Activated CD4-positive, CD25-positive, alpha-beta regulatory T cell (primary cell): ENCODE measurements around the gene CRADD.
"Not testable (repeated sequence)": the region's sequence is repeated elsewhere in the genome, so short reads cannot be mapped to it uniquely, and the experiment has no call there.

Experiments
- DNase-seq, 4 experiments: peaks; one replicate each; lab custom pipeline; 2025; lab: John Stamatoyannopoulos, UW

Gene CRADD

GRCh38 chr12:93871566-93871965 is 194.4 kb downstream of the CRADD start:
- not testable (repeated sequence) for DNase-seq

GRCh38 chr12:93873561-93873960 is 196.4 kb downstream of the CRADD start:
- DNase-seq: no peak

- no peak for DNase-seq
Measured at GRCh38 chr12:93875157-93875556, 198.0 kb downstream of the CRADD start.

GRCh38 chr12:93876360-93876759 is 199.2 kb downstream of the CRADD start:
- no peak for DNase-seq

- DNase-seq: no peak
Measured at GRCh38 chr12:93877446-93877845, 200.3 kb downstream of the CRADD start.

GRCh38 chr12:93879476-93880421 is 202.6 kb downstream of the CRADD start:
- no peak for DNase-seq

- no peak for DNase-seq
Measured at GRCh38 chr12:93880853-93881522, 203.8 kb downstream of the CRADD start.

- DNase-seq: no peak
Measured at GRCh38 chr12:93882763-93883162, 205.6 kb downstream of the CRADD start.

GRCh38 chr12:93883436-93884154 is 206.4 kb downstream of the CRADD start:
- DNase-seq: no peak

GRCh38 chr12:93884794-93885460 is 207.8 kb downstream of the CRADD start:
- no peak for DNase-seq

GRCh38 chr12:93885973-93886532 is 208.9 kb downstream of the CRADD start:
- not testable (repeated sequence) for DNase-seq

GRCh38 chr12:93886533-93887511 is 209.6 kb downstream of the CRADD start:
- DNase-seq: no peak

- DNase-seq: no peak
Measured at GRCh38 chr12:93888964-93889363, 211.8 kb downstream of the CRADD start.

GRCh38 chr12:93889516-93890212 is 212.5 kb downstream of the CRADD start:
- DNase-seq: no peak

GRCh38 chr12:93892423-93893268 is 215.5 kb downstream of the CRADD start:
- DNase-seq: no peak

GRCh38 chr12:93894391-93895088 is 217.4 kb downstream of the CRADD start:
- DNase-seq: no peak

- DNase-seq: no peak
Measured at GRCh38 chr12:93895089-93895445, 217.9 kb downstream of the CRADD start.

GRCh38 chr12:93896427-93896826 is 219.3 kb downstream of the CRADD start:
- DNase-seq: no peak
